ENCODE results near the gene ASPDH. TPM values are rescaled to one million over a fixed set of nuclear protein-coding genes. Genes with fewer than 3 reads are reported as not detected.

Gene ASPDH
- total RNA-seq, 1 experiment from 2014 or later: not detected

DNA sequence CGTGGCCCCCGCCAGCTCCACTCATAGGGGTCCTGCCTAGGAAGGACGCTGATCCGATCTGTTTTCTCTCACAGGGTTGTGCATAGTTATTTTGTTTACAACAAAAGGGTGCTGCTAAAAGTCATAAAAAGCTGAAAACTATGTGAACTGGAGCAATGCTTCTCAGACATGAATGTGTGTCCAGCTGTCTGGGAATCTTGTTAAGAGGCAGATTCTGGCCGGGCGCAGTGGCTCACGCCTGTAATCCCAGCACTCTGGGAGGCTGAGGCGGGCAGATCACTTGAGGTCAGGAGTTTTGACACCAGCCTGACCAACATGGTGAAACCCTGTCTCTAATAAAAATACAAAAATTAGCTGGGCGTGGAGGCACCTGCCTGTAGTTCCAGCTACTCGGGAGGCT, 45.9 kb upstream of the ASPDH start:
- Histone ChIP-seq H3K79me2 (ENCODE audit: insufficient read depth, low read length) (no peaks in the 10 kb centered on the region), H3K9me2 (ENCODE audit: insufficient read depth) (no peaks in the 10 kb centered on the region), H4K20me1 (ENCODE audit: insufficient read depth) (no peaks in the 10 kb centered on the region), H3K36me3 (ENCODE audit: control insufficient read depth in 1 of 2, insufficient read depth in 2 of 2, low read length in 2 of 2) (no peaks in the 10 kb centered on the region), H3K27ac (ENCODE audit: low read depth, low read length) (no peak overlapping the region), H3K27me3 (ENCODE audit: insufficient read depth, low read length) (peaks cover 7% of the 10 kb centered on the region; the same call in 1 of the 2 replicates), H3K4me2 (ENCODE audit: low read length) (no peak overlapping the region), H2AFZ (ENCODE audit: low read depth, low read length, poor library complexity, severe bottlenecking) (no peak overlapping the region), H3K9ac (ENCODE audit: low read length) (no peak overlapping the region), H3K4me1 (ENCODE audit: control insufficient read depth in 1 of 2, insufficient read depth in 2 of 2, low read length in 2 of 2) (peaks cover 10 to 19% of the 10 kb centered on the region in 2 experiments; a peak in 3 of 4 replicates), H3K9me3 (ENCODE audit: control insufficient read depth in 1 of 2, insufficient read depth in 1 of 2, low read depth in 1 of 2, low read length in 2 of 2) (no peaks in the 10 kb centered on the region), H3K4me3 (replicated peaks in 1 of 2; ENCODE audit: low read depth in 1 of 2, low read length in 2 of 2) (no peak overlapping the region)
- RAD21 ChIA-PET (ENCODE audit: low non-redundant PET in 1 of 2, low total read pairs in 2 of 2, uncharacterized antibody in 2 of 2, unreplicated experiment in 2 of 2): no interaction called here
- no TSS peak for BruUV-seq (replicated peaks)
- TF ChIP-seq EZH2 (IDR thresholded peaks at IDR 0.05) (no peak), CEBPB (IDR thresholded peaks at IDR 0.05; ENCODE audit: low read depth) (no peak), ZNF274 (IDR thresholded peaks at IDR 0.05; ENCODE audit: low read depth, low read length) (no peak), ZFX (IDR thresholded peaks at IDR 0.05) (no peak), EZH2phosphoT487 (IDR thresholded peaks at IDR 0.05; ENCODE audit: borderline replicate concordance) (no peak), SP1 (IDR thresholded peaks at IDR 0.05; ENCODE audit: low read depth) (no peak), SRF (IDR thresholded peaks at IDR 0.05; ENCODE audit: low read depth) (no peak), FOSL1 (IDR thresholded peaks at IDR 0.05; ENCODE audit: low read depth) (no peak), RAD21 (IDR thresholded peaks at IDR 0.05; ENCODE audit: low read depth) (no peak), ELF1 (IDR thresholded peaks at IDR 0.05; ENCODE audit: borderline replicate concordance, low read depth) (no peak), POLR2AphosphoS5 (IDR thresholded peaks at IDR 0.05; ENCODE audit: low read depth, low read length) (no peak)
- TF ChIP-seq, protein P1, sequence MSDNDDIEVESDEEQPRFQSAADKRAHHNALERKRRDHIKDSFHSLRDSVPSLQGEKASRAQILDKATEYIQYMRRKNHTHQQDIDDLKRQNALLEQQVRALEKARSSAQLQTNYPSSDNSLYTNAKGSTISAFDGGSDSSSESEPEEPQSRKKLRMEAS (IDR thresholded peaks at IDR 0.05): no peak
- TF ChIP-seq, protein P2, sequence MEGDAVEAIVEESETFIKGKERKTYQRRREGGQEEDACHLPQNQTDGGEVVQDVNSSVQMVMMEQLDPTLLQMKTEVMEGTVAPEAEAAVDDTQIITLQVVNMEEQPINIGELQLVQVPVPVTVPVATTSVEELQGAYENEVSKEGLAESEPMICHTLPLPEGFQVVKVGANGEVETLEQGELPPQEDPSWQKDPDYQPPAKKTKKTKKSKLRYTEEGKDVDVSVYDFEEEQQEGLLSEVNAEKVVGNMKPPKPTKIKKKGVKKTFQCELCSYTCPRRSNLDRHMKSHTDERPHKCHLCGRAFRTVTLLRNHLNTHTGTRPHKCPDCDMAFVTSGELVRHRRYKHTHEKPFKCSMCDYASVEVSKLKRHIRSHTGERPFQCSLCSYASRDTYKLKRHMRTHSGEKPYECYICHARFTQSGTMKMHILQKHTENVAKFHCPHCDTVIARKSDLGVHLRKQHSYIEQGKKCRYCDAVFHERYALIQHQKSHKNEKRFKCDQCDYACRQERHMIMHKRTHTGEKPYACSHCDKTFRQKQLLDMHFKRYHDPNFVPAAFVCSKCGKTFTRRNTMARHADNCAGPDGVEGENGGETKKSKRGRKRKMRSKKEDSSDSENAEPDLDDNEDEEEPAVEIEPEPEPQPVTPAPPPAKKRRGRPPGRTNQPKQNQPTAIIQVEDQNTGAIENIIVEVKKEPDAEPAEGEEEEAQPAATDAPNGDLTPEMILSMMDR (IDR thresholded peaks at IDR 0.05 in 2 of 3, conservative IDR thresholded peaks at IDR 0.05 in 1 of 3; ENCODE audit: borderline replicate concordance in 1 of 3, insufficient read depth in 1 of 3, low read depth in 2 of 3, low read length in 2 of 3): no peak
- TF ChIP-seq, protein P3, sequence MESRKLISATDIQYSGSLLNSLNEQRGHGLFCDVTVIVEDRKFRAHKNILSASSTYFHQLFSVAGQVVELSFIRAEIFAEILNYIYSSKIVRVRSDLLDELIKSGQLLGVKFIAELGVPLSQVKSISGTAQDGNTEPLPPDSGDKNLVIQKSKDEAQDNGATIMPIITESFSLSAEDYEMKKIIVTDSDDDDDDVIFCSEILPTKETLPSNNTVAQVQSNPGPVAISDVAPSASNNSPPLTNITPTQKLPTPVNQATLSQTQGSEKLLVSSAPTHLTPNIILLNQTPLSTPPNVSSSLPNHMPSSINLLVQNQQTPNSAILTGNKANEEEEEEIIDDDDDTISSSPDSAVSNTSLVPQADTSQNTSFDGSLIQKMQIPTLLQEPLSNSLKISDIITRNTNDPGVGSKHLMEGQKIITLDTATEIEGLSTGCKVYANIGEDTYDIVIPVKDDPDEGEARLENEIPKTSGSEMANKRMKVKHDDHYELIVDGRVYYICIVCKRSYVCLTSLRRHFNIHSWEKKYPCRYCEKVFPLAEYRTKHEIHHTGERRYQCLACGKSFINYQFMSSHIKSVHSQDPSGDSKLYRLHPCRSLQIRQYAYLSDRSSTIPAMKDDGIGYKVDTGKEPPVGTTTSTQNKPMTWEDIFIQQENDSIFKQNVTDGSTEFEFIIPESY (IDR thresholded peaks at IDR 0.05; ENCODE audit: extremely low read depth, insufficient replicate concordance, low read length): no peak
- TF ChIP-seq, protein P4, sequence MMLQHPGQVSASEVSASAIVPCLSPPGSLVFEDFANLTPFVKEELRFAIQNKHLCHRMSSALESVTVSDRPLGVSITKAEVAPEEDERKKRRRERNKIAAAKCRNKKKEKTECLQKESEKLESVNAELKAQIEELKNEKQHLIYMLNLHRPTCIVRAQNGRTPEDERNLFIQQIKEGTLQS (IDR thresholded peaks at IDR 0.05): no peak
- TF ChIP-seq, protein P5, sequence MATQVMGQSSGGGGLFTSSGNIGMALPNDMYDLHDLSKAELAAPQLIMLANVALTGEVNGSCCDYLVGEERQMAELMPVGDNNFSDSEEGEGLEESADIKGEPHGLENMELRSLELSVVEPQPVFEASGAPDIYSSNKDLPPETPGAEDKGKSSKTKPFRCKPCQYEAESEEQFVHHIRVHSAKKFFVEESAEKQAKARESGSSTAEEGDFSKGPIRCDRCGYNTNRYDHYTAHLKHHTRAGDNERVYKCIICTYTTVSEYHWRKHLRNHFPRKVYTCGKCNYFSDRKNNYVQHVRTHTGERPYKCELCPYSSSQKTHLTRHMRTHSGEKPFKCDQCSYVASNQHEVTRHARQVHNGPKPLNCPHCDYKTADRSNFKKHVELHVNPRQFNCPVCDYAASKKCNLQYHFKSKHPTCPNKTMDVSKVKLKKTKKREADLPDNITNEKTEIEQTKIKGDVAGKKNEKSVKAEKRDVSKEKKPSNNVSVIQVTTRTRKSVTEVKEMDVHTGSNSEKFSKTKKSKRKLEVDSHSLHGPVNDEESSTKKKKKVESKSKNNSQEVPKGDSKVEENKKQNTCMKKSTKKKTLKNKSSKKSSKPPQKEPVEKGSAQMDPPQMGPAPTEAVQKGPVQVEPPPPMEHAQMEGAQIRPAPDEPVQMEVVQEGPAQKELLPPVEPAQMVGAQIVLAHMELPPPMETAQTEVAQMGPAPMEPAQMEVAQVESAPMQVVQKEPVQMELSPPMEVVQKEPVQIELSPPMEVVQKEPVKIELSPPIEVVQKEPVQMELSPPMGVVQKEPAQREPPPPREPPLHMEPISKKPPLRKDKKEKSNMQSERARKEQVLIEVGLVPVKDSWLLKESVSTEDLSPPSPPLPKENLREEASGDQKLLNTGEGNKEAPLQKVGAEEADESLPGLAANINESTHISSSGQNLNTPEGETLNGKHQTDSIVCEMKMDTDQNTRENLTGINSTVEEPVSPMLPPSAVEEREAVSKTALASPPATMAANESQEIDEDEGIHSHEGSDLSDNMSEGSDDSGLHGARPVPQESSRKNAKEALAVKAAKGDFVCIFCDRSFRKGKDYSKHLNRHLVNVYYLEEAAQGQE (IDR thresholded peaks at IDR 0.05; ENCODE audit: low read depth): no peak
- ATAC-seq (no peak), DNase-seq (ENCODE audit: low read depth, low spot score) (no peak)
- intact Hi-C loops (cut with micrococcal nuclease): no loop called here
- POLR2A ChIA-PET: no interaction called here
- CTCF ChIA-PET: no interaction called here
